IMR-90 (cell line): ENCODE measurements around the gene LIMS4. TPM values are rescaled to one million over a fixed set of nuclear protein-coding genes. Genes with fewer than 3 reads are reported as not detected.
"Not testable (repeated sequence)": the region's sequence is repeated elsewhere in the genome, so short reads cannot be mapped to it uniquely, and the experiment has no call there.

ENCODE experiments used
- ATAC-seq: fragments of 200-7000 bp; cut with Tn5 transposase; 2 replicates; pipeline ENCODE4 v1.9.1; 2020; ENCODE audit warnings: low read depth, mild to moderate bottlenecking, moderate library complexity
- BruUV-seq: library from RNA; stranded (reverse); fragments of 400-500 nt; replicated peaks from 2 replicates; lab custom pipeline; 2021; lab: Mats Ljungman, UMichigan
- CTCF ChIA-PET: fragments of 300-600 bp; formaldehyde crosslinking; extraction: SDS; loops from one replicate; lab custom pipeline; 2021; ENCODE audit warnings: antibody characterized with exemption; lab: Yijun Ruan, JAX
- POLR2A ChIA-PET: fragments of 300-600 bp; sonication (Branson Sonifier 250); formaldehyde crosslinking; loops from one replicate; lab custom pipeline; 2022; ENCODE audit warnings: antibody characterized with exemption; ENCODE audit not compliant: unreplicated experiment; lab: Charles Lee
- DNase-seq: peaks from one replicate; pipeline ENCODE4 v3.0.0; 2013
- H2AFZ ChIP-seq: replicated peaks from 2 replicates; pipeline ENCODE3; 2013; ENCODE audit warnings: low read length, mild to moderate bottlenecking; ENCODE audit not compliant: poor library complexity
- H2AK5ac ChIP-seq: 2 replicates; pipeline ENCODE4 v1.6.1; 2013; ENCODE audit warnings: low read depth, low read length, inconsistent platforms
- H2AK9ac ChIP-seq: replicated peaks from 2 replicates; pipeline ENCODE3; 2013; ENCODE audit warnings: mild to moderate bottlenecking, low read depth, low read length, moderate library complexity; ENCODE audit not compliant: poor library complexity
- H2BK120ac ChIP-seq: 2 replicates; pipeline ENCODE4 v1.6.1; 2013; ENCODE audit warnings: low read depth, low read length, inconsistent platforms
- H2BK15ac ChIP-seq: 3 replicates; pipeline ENCODE4 v1.6.1; 2013; ENCODE audit warnings: low read depth, low read length, inconsistent platforms
- H2BK20ac ChIP-seq: 2 replicates; pipeline ENCODE4 v1.6.1; 2013; ENCODE audit warnings: low read depth, mild to moderate bottlenecking, inconsistent platforms, low read length, moderate library complexity
- H2BK5ac ChIP-seq: 2 replicates; pipeline ENCODE4 v1.6.1; 2013; ENCODE audit warnings: mild to moderate bottlenecking, low read depth, low read length, inconsistent platforms; ENCODE audit not compliant: poor library complexity, severe bottlenecking
- H3K14ac ChIP-seq: replicated peaks from 2 replicates; pipeline ENCODE4 v1.6.1; 2013; ENCODE audit warnings: low read depth, low read length, inconsistent platforms
- H3K18ac ChIP-seq: 2 replicates; pipeline ENCODE4 v1.6.1; 2013; ENCODE audit warnings: low read depth, low read length, control low read depth
- H3K23ac ChIP-seq: 2 replicates; pipeline ENCODE4 v1.6.1; 2013; ENCODE audit warnings: low read depth, low read length, inconsistent platforms
- H3K27ac ChIP-seq: 2 replicates; pipeline ENCODE4 v1.5.1; 2013; ENCODE audit warnings: mild to moderate bottlenecking, control low read depth, low read length; ENCODE audit not compliant: insufficient read depth
- H3K27me3 ChIP-seq: 2 replicates; pipeline ENCODE4 v1.6.1; 2013; ENCODE audit warnings: low read length; ENCODE audit not compliant: control insufficient read depth, insufficient read depth
- H3K36me3 ChIP-seq: 2 replicates; pipeline ENCODE4 v1.6.1; 2013; ENCODE audit warnings: low read length, mixed read lengths; ENCODE audit not compliant: control insufficient read depth, insufficient read depth
- H3K4ac ChIP-seq: 2 replicates; pipeline ENCODE4 v1.6.1; 2013; ENCODE audit warnings: low read depth, low read length, inconsistent platforms
- H3K4me1 ChIP-seq: 2 replicates; pipeline ENCODE4 v1.6.1; 2013; ENCODE audit warnings: low read length, mixed read lengths; ENCODE audit not compliant: control insufficient read depth, insufficient read depth
- H3K4me2 ChIP-seq: 2 replicates; pipeline ENCODE4 v1.6.1; 2013; ENCODE audit warnings: low read depth, mild to moderate bottlenecking, control low read depth, low read length, moderate library complexity
- H3K4me3 ChIP-seq: 2 replicates; pipeline ENCODE4 v1.5.1; 2013; ENCODE audit warnings: low read depth, mild to moderate bottlenecking, control low read depth, low read length, moderate library complexity; ENCODE audit not compliant: insufficient read depth
- H3K56ac ChIP-seq: 2 replicates; pipeline ENCODE4 v1.6.1; 2013; ENCODE audit warnings: low read length, inconsistent platforms; ENCODE audit not compliant: insufficient read depth; ENCODE audit errors: extremely low read depth
- H3K79me1 ChIP-seq, 2 experiments: 2 replicates each; pipeline ENCODE4 v1.6.1; 2013; ENCODE audit warnings: low read length in 2 of 2, inconsistent platforms in 1 of 2, low read depth in 1 of 2
- H3K9ac ChIP-seq: 2 replicates; pipeline ENCODE4 v1.6.1; 2013; ENCODE audit warnings: low read depth, low read length, control low read depth
- H3K9me1 ChIP-seq: 2 replicates; pipeline ENCODE4 v1.6.1; 2013; ENCODE audit warnings: low read length, inconsistent platforms; ENCODE audit not compliant: insufficient read depth
- H3K9me3 ChIP-seq: 2 replicates; pipeline ENCODE4 v1.6.1; 2013; ENCODE audit warnings: low read length; ENCODE audit not compliant: control insufficient read depth, insufficient read depth
- H4K20me1 ChIP-seq: 2 replicates; pipeline ENCODE4 v1.6.1; 2013; ENCODE audit warnings: low read length, inconsistent platforms; ENCODE audit not compliant: insufficient read depth
- H4K5ac ChIP-seq: 2 replicates; pipeline ENCODE4 v1.6.1; 2013; ENCODE audit warnings: mild to moderate bottlenecking, low read depth, low read length, control low read depth
- H4K8ac ChIP-seq, 2 experiments: 2 replicates each; pipeline ENCODE4 v1.6.1; 2013; ENCODE audit warnings: low read depth in 2 of 2, low read length in 2 of 2, control low read depth in 1 of 2, inconsistent platforms in 1 of 2
- H4K91ac ChIP-seq: 2 replicates; pipeline ENCODE4 v1.6.1; 2013; ENCODE audit warnings: low read depth, low read length, inconsistent platforms; ENCODE audit not compliant: insufficient read depth
- WGBS, 2 experiments: methylation state at CpG; one replicate each; pipeline versions ENCODE4 v1.1.5 to v1.1.7; 2013; ENCODE audit warnings: missing lambda C conversion rate in 2 of 2; ENCODE audit not compliant: insufficient read length in 1 of 2; ENCODE audit errors: extremely low coverage in 2 of 2; 5-methylcytosine and 5-hydroxymethylcytosine counted together
- dilution Hi-C: fragments of 300-500 bp; cut with HindIII; formaldehyde crosslinking; loops from one replicate; pipeline ENCODE4 v1.14.3; 2018; ENCODE audit warnings: low sequenced_read_pairs; ENCODE audit not compliant: unreplicated experiment
- in situ Hi-C: fragments of 300-500 bp; cut with MboI; formaldehyde crosslinking; loops from 3 replicates; pipeline ENCODE4 v1.14.3; 2019; ENCODE audit warnings: low sequenced_read_pairs, inconsistent platforms, mixed read lengths
- intact Hi-C: fragments of 100-400 bp; cut with micrococcal nuclease; formaldehyde crosslinking; loops from 2 replicates; pipeline ENCODE4 v1.10.0; 2022
- polyA plus RNA-seq, 3 experiments: library from polyadenylated mRNA; depleted of rRNA; stranded (reverse); fragments of >200 nt; gene quantifications; 2 replicates each; pipeline ENCODE4 v1.2.3, GENCODE V29; 2012; ENCODE audit warnings: low replicate concordance in 1 of 3
- total RNA-seq: library from RNA; depleted of rRNA; stranded (reverse); fragments of >200 nt; gene quantifications from 2 replicates; pipeline ENCODE4 v1.2.3, GENCODE V29; 2012

Gene LIMS4
- total and polyA plus RNA-seq, 2 of the 4 experiments (the other 2 are of a cell fraction) = 3.6 to 5.2 TPM

DNA sequence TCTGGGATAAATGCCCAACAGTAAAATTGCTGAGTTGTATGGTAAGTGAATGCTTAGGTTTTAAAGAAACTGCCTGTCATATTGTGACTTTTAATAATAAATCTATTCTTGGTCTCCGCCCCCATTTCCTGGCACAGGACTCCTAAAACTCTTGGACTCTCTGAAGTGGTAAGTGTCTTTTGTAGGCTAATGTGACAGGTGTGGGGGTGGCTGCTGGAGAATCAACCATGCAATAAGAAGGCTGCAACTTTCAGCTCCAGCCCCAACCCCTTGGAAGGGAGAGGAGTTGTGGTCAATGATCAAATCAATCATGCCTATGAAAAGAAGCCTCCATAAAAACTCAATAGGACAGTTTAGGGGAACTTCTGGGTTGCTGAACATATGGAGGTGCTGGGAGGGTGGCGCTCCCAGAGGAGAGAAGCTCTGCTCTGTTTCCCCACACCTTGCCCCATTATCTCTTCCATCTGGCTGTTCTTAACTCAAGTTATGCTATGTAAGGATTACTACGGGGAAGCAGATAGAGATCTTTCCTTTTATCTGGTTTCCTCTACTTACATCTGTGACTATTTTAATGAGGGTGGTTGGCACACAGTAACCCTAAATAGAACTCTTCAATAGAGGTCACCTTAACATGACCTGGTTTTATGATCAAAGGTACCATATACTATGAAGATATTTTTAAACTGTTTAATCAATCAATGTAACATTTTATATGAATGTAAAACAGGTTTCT lies 3.2 kb upstream of the LIMS4 start:
- H3K27me3 ChIP-seq, H3K9me3 ChIP-seq, BruUV-seq, H4K8ac ChIP-seq, H3K4me2 ChIP-seq, H2BK15ac ChIP-seq, DNase-seq, H4K5ac ChIP-seq, dilution Hi-C loops, H3K27ac ChIP-seq, CTCF ChIA-PET, intact Hi-C loops, POLR2A ChIA-PET, H2AK5ac ChIP-seq, H2BK5ac ChIP-seq, ATAC-seq, H3K9me1 ChIP-seq, H3K4me1 ChIP-seq, H2BK20ac ChIP-seq, H4K91ac ChIP-seq, H3K79me1 ChIP-seq, H3K56ac ChIP-seq, H3K23ac ChIP-seq, H3K18ac ChIP-seq, H3K9ac ChIP-seq, H3K14ac ChIP-seq, H2AFZ ChIP-seq, H4K20me1 ChIP-seq, in situ Hi-C loops, H3K36me3 ChIP-seq, H3K4me3 ChIP-seq, H2AK9ac ChIP-seq, H2BK120ac ChIP-seq, H3K4ac ChIP-seq: not testable (repeated sequence)
- no CpG with 5 or more reads among the region's 3 CpGs for WGBS, 2 experiments

DNA sequence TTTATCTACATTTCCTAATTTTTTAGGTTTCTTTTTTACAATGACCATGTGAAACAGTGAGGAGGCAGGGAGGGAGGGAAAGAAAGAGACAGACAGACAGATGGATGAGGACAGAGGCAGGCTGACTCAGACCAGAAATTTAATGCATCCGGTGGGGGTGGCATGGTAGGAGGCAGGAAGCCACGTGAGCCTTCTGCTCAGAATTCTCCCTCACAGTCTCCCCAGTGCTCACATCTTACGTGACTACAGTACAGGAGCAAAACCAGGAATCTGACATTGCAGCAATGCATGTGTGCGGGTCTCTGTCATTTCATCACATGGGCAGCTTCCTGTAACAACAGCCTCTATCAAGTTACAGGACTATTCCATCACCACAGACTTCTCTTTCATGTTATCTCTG lies 2.3 kb upstream of the LIMS4 start:
- H3K14ac ChIP-seq, H3K27ac ChIP-seq, H4K8ac ChIP-seq, H2BK120ac ChIP-seq, H2AFZ ChIP-seq, H3K4me1 ChIP-seq, H3K9me3 ChIP-seq, H2BK15ac ChIP-seq, H2BK20ac ChIP-seq, H2AK9ac ChIP-seq, H3K27me3 ChIP-seq, H3K36me3 ChIP-seq, CTCF ChIA-PET, H3K79me1 ChIP-seq, H3K23ac ChIP-seq, H3K9ac ChIP-seq, H3K18ac ChIP-seq, H3K4me2 ChIP-seq, BruUV-seq, in situ Hi-C loops, H3K9me1 ChIP-seq, H4K91ac ChIP-seq, H2BK5ac ChIP-seq, H4K20me1 ChIP-seq, intact Hi-C loops, H3K4me3 ChIP-seq, H2AK5ac ChIP-seq, DNase-seq, H3K56ac ChIP-seq, dilution Hi-C loops, H3K4ac ChIP-seq, H4K5ac ChIP-seq, POLR2A ChIA-PET: not testable (repeated sequence)
- WGBS, 2 experiments = no CpG with 5 or more reads among the region's 4 CpGs
- ATAC-seq = peak; percentile 74
